ENCODE results near the gene FAM171A1.

DNA sequence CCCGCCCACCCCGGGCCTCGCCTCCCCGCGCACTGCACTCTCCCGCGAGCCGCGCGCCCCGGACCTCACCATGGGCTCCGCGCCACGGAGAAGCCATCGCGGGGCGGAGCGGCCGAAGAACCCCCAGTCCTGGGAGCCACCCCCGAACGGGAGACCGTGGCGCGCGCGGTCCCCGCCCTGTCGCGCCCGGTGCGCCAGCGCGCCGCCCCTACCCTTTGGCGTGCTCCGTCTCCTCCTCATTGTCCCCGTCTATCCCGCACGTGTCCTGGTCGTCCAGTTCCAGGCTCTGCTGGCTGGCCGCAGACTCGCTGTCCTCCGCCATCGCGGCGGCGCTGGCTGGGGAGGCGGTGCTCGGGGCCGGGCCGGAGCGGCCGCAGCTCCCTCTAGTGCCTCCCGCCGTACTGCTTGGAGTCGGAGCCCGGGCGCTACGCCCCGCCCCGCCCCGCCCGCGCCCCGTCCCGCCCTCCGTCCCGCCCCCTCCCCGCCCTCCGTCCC is 202.8 kb downstream of the FAM171A1 start, which contains the start of gene NMT2:
- TF ChIP-seq EZH2 (IDR thresholded peaks at IDR 0.05) (no peak), POLR2AphosphoS5 (IDR thresholded peaks at IDR 0.05; ENCODE audit: borderline replicate concordance, low read depth, low read length) (no peak), FOXP2 (optimal IDR thresholded peaks at IDR 0.05; ENCODE audit: control extremely low read depth, extremely low read length, insufficient read depth) (no peak)

Data from SK-N-MC (cell line).